ENCODE data around the gene TMTC1.

GRCh38 chr12:29492891-29493290 is 290.9 kb downstream of the TMTC1 start:
- TF ChIP-seq CEBPB (IDR thresholded peaks at IDR 0.05) (no peak), RAD21 (IDR thresholded peaks at IDR 0.05; ENCODE audit: low read depth) (no peak), EP300 (IDR thresholded peaks at IDR 0.05; ENCODE audit: borderline replicate concordance) (no peak), CREB1 (IDR thresholded peaks at IDR 0.05; ENCODE audit: low read depth) (no peak), YY1 (IDR thresholded peaks at IDR 0.05; ENCODE audit: low read depth) (no peak), TAF1 (IDR thresholded peaks at IDR 0.05; ENCODE audit: low read depth) (no peak), TEAD4 (IDR thresholded peaks at IDR 0.05) (no peak), NFIC (IDR thresholded peaks at IDR 0.05) (no peak), EGR1 (IDR thresholded peaks at IDR 0.05) (no peak), TCF12 (IDR thresholded peaks at IDR 0.05; ENCODE audit: low read depth) (no peak)
- TF ChIP-seq, protein P1, sequence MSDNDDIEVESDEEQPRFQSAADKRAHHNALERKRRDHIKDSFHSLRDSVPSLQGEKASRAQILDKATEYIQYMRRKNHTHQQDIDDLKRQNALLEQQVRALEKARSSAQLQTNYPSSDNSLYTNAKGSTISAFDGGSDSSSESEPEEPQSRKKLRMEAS (IDR thresholded peaks at IDR 0.05) = no peak
- TF ChIP-seq, protein P2, sequence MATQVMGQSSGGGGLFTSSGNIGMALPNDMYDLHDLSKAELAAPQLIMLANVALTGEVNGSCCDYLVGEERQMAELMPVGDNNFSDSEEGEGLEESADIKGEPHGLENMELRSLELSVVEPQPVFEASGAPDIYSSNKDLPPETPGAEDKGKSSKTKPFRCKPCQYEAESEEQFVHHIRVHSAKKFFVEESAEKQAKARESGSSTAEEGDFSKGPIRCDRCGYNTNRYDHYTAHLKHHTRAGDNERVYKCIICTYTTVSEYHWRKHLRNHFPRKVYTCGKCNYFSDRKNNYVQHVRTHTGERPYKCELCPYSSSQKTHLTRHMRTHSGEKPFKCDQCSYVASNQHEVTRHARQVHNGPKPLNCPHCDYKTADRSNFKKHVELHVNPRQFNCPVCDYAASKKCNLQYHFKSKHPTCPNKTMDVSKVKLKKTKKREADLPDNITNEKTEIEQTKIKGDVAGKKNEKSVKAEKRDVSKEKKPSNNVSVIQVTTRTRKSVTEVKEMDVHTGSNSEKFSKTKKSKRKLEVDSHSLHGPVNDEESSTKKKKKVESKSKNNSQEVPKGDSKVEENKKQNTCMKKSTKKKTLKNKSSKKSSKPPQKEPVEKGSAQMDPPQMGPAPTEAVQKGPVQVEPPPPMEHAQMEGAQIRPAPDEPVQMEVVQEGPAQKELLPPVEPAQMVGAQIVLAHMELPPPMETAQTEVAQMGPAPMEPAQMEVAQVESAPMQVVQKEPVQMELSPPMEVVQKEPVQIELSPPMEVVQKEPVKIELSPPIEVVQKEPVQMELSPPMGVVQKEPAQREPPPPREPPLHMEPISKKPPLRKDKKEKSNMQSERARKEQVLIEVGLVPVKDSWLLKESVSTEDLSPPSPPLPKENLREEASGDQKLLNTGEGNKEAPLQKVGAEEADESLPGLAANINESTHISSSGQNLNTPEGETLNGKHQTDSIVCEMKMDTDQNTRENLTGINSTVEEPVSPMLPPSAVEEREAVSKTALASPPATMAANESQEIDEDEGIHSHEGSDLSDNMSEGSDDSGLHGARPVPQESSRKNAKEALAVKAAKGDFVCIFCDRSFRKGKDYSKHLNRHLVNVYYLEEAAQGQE (IDR thresholded peaks at IDR 0.05; ENCODE audit: low read depth) = no peak
